Vagina (tissue), 2 donors: Measurements from ENCODE around the gene WDFY3. TPM values are rescaled to one million over a fixed set of nuclear protein-coding genes. Genes with fewer than 3 reads are reported as not detected.

ENCODE experiments used
- DNase-seq, 2 donors: peaks; one replicate each; pipeline ENCODE4 v3.0.0-alpha.2; 2017; ENCODE audit errors: extremely low spot score in 2 of 2
- H3K27ac ChIP-seq: fragments of 200-600 bp; sonication (generic); one replicate; pipeline ENCODE4 v1.5.1; 2019
- H3K27me3 ChIP-seq: fragments of 200-600 bp; sonication (generic); one replicate; pipeline ENCODE4 v1.5.1; 2019
- H3K36me3 ChIP-seq, 2 donors: fragments of 200-600 bp; sonication (generic); one replicate each; pipeline ENCODE4 v1.5.1; 2017 to 2019
- H3K4me1 ChIP-seq: fragments of 200-600 bp; sonication (generic); one replicate; pipeline ENCODE4 v1.5.1; 2019
- H3K4me3 ChIP-seq, 2 donors: fragments of 200-600 bp; sonication (generic); 1 replicate in 1 of 2; 2 replicates in 1 of 2; pipeline ENCODE4 v1.5.1; 2016 to 2019
- H3K9me3 ChIP-seq: fragments of 200-600 bp; sonication (generic); one replicate; pipeline ENCODE4 v1.5.1; 2019
- POLR2A ChIP-seq, 2 donors: fragments of 450-650 bp; IDR thresholded peaks; one replicate each; pipeline ENCODE4 v1.6.1; 2017; ENCODE audit warnings: antibody characterized with exemption in 2 of 2, mild to moderate bottlenecking in 2 of 2, moderate library complexity in 2 of 2
- POLR2AphosphoS5 ChIP-seq, 2 donors: sonication (generic); formaldehyde crosslinking; IDR thresholded peaks; one replicate each; pipeline ENCODE4 v1.9.0; 2017; ENCODE audit warnings: antibody characterized with exemption in 2 of 2, mild to moderate bottlenecking in 2 of 2, low read depth in 1 of 2; ENCODE audit not compliant: insufficient read depth in 1 of 2
- intact Hi-C: fragments of 100-400 bp; cut with DNase I; formaldehyde crosslinking; loops from one replicate; pipeline ENCODE4 v1.15.1; 2023
- total RNA-seq: library from RNA; depleted of rRNA; stranded (reverse); fragments of >200 nt; gene quantifications from one replicate; pipeline ENCODE4 v1.2.3, GENCODE V29; 2016
- TF ChIP-seq, protein P1 (sequence below), 3 experiments: fragments of 450-650 bp in 2 of 3; fragments of 200-600 bp in 1 of 3; sonication (generic) in 1 of 3; IDR thresholded peaks; one replicate each; pipeline ENCODE4 v1.5.1; 2017 to 2019; ENCODE audit warnings: antibody characterized with exemption in 3 of 3, mild to moderate bottlenecking in 2 of 3, moderate library complexity in 2 of 3

Gene WDFY3
- total RNA-seq, 1 donor from 2014 or later: 67.8 TPM

DNA sequence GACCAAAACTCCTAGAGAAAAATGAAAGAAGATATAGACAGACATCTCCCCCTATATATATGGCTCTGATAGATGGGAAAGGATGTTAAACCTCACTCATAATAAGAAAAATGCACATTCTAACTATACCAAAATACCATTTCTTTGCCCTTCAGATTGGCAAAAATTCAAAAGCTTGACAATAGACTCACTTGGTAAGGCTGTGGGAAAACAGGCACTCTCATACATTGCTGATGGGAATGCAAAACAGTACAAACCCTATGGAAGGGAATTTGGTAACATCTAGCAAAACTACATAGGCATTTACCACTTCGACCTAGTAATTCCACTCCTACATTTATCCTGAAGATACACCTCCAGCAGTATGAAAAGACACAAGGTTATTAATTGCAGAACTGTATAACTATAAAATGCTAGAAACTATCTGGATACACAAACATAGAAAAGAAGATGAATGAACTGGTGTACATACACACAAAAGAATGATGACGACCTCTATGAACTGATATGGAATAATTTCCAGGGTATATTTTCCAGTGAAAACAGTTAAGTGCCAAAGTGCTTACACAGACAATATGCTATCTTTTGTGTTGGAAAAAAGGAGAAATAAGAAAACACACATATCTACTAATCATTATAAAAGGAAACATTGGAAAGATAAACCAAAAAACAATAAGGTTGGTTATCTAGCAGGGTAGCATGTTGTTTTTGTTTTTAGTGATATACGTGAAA, 48.5 kb downstream of the WDFY3 start:
- Histone ChIP-seq H3K4me3 (no peak overlapping the region), H3K4me1 (peaks cover 66% of the 10 kb centered on the region), H3K9me3 (no peaks in the 10 kb centered on the region), H3K27ac (no peak overlapping the region), H3K36me3 (no peaks in the 10 kb centered on the region), H3K27me3 (no peaks in the 10 kb centered on the region)
- TF ChIP-seq POLR2A (IDR thresholded peaks at IDR 0.05): no peak
- TF ChIP-seq, protein P1, sequence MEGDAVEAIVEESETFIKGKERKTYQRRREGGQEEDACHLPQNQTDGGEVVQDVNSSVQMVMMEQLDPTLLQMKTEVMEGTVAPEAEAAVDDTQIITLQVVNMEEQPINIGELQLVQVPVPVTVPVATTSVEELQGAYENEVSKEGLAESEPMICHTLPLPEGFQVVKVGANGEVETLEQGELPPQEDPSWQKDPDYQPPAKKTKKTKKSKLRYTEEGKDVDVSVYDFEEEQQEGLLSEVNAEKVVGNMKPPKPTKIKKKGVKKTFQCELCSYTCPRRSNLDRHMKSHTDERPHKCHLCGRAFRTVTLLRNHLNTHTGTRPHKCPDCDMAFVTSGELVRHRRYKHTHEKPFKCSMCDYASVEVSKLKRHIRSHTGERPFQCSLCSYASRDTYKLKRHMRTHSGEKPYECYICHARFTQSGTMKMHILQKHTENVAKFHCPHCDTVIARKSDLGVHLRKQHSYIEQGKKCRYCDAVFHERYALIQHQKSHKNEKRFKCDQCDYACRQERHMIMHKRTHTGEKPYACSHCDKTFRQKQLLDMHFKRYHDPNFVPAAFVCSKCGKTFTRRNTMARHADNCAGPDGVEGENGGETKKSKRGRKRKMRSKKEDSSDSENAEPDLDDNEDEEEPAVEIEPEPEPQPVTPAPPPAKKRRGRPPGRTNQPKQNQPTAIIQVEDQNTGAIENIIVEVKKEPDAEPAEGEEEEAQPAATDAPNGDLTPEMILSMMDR (IDR thresholded peaks at IDR 0.05): no peak
- no peak for TF ChIP-seq POLR2AphosphoS5 (IDR thresholded peaks at IDR 0.05; ENCODE audit: insufficient read depth in 1 of 2, low read depth in 1 of 2)
- intact Hi-C loops: no loop called here
- DNase-seq: no peak

- DNase-seq: no peak
- H3K27ac ChIP-seq: no peak overlapping the region
- H3K27me3 ChIP-seq: no peaks in the 10 kb centered on the region
- H3K36me3 ChIP-seq: no peaks in the 10 kb centered on the region
- no peak for TF ChIP-seq POLR2AphosphoS5 (IDR thresholded peaks at IDR 0.05; ENCODE audit: insufficient read depth in 1 of 2, low read depth in 1 of 2)
- TF ChIP-seq, protein P1 (IDR thresholded peaks at IDR 0.05): no peak
- no peak for TF ChIP-seq POLR2A (IDR thresholded peaks at IDR 0.05)
- H3K4me1 ChIP-seq: peaks cover 68% of the 10 kb centered on the region
- no peaks in the 10 kb centered on the region for H3K9me3 ChIP-seq
- H3K4me3 ChIP-seq: no peak overlapping the region
- intact Hi-C loops: no loop called here
These were observed 49.2 kb downstream of the WDFY3 start for GRCh38 chr4:84917086-84917821.

GRCh38 chr4:84916227-84916626, 50.3 kb downstream of the WDFY3 start:
- H3K4me1 ChIP-seq: peaks cover 65% of the 10 kb centered on the region

DNA sequence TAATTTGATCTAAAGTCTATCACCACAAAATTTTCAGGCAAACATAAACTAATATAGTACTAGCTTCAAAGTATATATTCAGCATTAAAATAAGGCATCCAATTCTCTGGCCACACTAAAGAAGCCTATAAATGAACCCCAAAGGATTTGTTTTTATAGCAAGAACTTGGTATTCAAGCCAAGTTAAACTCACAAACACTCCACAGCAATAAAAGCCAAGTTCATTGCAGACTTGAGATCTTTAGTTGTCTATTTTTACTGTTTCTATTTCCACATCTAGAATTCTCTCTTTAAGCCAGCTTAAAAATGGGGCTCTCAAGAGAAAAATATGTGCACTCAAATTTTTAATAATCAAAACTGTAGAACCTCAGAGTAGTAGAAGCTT, 51.1 kb downstream of the WDFY3 start:
- no peaks in the 10 kb centered on the region for H3K27me3 ChIP-seq

More at GRCh38 chr4:84916227-84916626, 50.3 kb downstream of the WDFY3 start:
- H3K9me3 ChIP-seq: no peaks in the 10 kb centered on the region
- H3K4me3 ChIP-seq: no peak overlapping the region
- H3K27me3 ChIP-seq: no peaks in the 10 kb centered on the region
- TF ChIP-seq POLR2A (IDR thresholded peaks at IDR 0.05): no peak
- intact Hi-C loops: no loop called here
- DNase-seq: no peak
- no peak overlapping the region for H3K27ac ChIP-seq
- no peaks in the 10 kb centered on the region for H3K36me3 ChIP-seq

GRCh38 chr4:84914686-84915395, 51.6 kb downstream of the WDFY3 start:
- Histone ChIP-seq H3K4me3 (no peak overlapping the region), H3K9me3 (no peaks in the 10 kb centered on the region), H3K27ac (peak overlapping the region; percentile 30), H3K4me1 (peaks cover 52% of the 10 kb centered on the region), H3K36me3 (no peaks in the 10 kb centered on the region), H3K27me3 (no peaks in the 10 kb centered on the region)
- TF ChIP-seq, protein P1 (IDR thresholded peaks at IDR 0.05): no peak
- TF ChIP-seq POLR2A (IDR thresholded peaks at IDR 0.05): no peak
- no peak for TF ChIP-seq POLR2AphosphoS5 (IDR thresholded peaks at IDR 0.05; ENCODE audit: insufficient read depth in 1 of 2, low read depth in 1 of 2)
- intact Hi-C loops: no loop called here
- DNase-seq: no peak

More for the DNA sequence above, 51.1 kb downstream of the WDFY3 start:
- Histone ChIP-seq H3K4me3 (no peak overlapping the region), H3K4me1 (peaks cover 57% of the 10 kb centered on the region), H3K9me3 (no peaks in the 10 kb centered on the region), H3K27ac (peak overlapping the region; percentile 30), H3K36me3 (no peaks in the 10 kb centered on the region)
- intact Hi-C loops: no loop called here
- no peak for DNase-seq
- no peak for TF ChIP-seq POLR2AphosphoS5 (IDR thresholded peaks at IDR 0.05; ENCODE audit: insufficient read depth in 1 of 2, low read depth in 1 of 2)
- no peak for TF ChIP-seq POLR2A (IDR thresholded peaks at IDR 0.05)
- TF ChIP-seq, protein P1 (IDR thresholded peaks at IDR 0.05): no peak
